ENCODE measurements around the gene LTA. TPM values are rescaled to one million over a fixed set of nuclear protein-coding genes. Genes with fewer than 3 reads are reported as not detected.
A peak's percentile ranks its signal among the peaks of the same experiment; 100 is the strongest.

The LTA gene
- total RNA-seq (not detected in 2 replicates), polyA plus RNA-seq (not detected in 2 replicates)

- Histone ChIP-seq H3K4me1 (ENCODE audit: low read depth) (no peaks in the 10 kb centered on the region), H3K27me3 (no peaks in the 10 kb centered on the region), H3K4me3 (no peak within 1 kb of the TSS), H3K9me3 (ENCODE audit: low read depth) (no peaks in the 10 kb centered on the region), H3K36me3 (no peaks in the 10 kb centered on the region), H3K27ac (no peak within 1 kb of the TSS)
- no peak for TF ChIP-seq CTCF (IDR thresholded peaks at IDR 0.05; ENCODE audit: low read depth, low read length)
- no peak for DNase-seq (ENCODE audit: low read depth in 1 of 2, low spot score in 1 of 2)
These were observed at the start of gene LTA for GRCh38 chr6:31572041-31572911. LTA (plus strand) TSS chr6:31572289; CDS start chr6:31572743, 454 bp downstream.

GRCh38 chr6:31525553-31525931, 46.5 kb upstream of the LTA start:
- no peak for DNase-seq (ENCODE audit: low read depth in 1 of 2, low spot score in 1 of 2)
- no peaks in the 10 kb centered on the region for H3K27me3 ChIP-seq
- H3K4me3 ChIP-seq = no peak overlapping the region
- no peaks in the 10 kb centered on the region for H3K9me3 ChIP-seq (ENCODE audit: low read depth)
- H3K4me1 ChIP-seq (ENCODE audit: low read depth) = no peaks in the 10 kb centered on the region
- no peak overlapping the region for H3K27ac ChIP-seq
- no peak for TF ChIP-seq CTCF (IDR thresholded peaks at IDR 0.05; ENCODE audit: low read depth, low read length)
- peaks cover 4% of the 10 kb centered on the region for H3K36me3 ChIP-seq

- no peak overlapping the region for H3K4me3 ChIP-seq
- H3K27ac ChIP-seq = no peak overlapping the region
- DNase-seq (ENCODE audit: low read depth in 1 of 2, low spot score in 1 of 2) = peak in 1 of 2 donors; percentile 73
- H3K4me1 ChIP-seq (ENCODE audit: low read depth) = no peaks in the 10 kb centered on the region
- H3K27me3 ChIP-seq = no peaks in the 10 kb centered on the region
- TF ChIP-seq CTCF (IDR thresholded peaks at IDR 0.05; ENCODE audit: low read depth, low read length) = no peak
- H3K36me3 ChIP-seq = peaks cover 9% of the 10 kb centered on the region
- no peaks in the 10 kb centered on the region for H3K9me3 ChIP-seq (ENCODE audit: low read depth)
These were observed 46.0 kb upstream of the LTA start for GRCh38 chr6:31525932-31526591.

GRCh38 chr6:31528307-31528777, 43.7 kb upstream of the LTA start:
- Histone ChIP-seq H3K4me3 (no peak overlapping the region), H3K27ac (no peak overlapping the region), H3K36me3 (peaks cover 32% of the 10 kb centered on the region), H3K9me3 (ENCODE audit: low read depth) (no peaks in the 10 kb centered on the region), H3K27me3 (no peaks in the 10 kb centered on the region), H3K4me1 (ENCODE audit: low read depth) (no peaks in the 10 kb centered on the region)
- no peak for DNase-seq (ENCODE audit: low read depth in 1 of 2, low spot score in 1 of 2)
- TF ChIP-seq CTCF (IDR thresholded peaks at IDR 0.05; ENCODE audit: low read depth, low read length) = no peak

GRCh38 chr6:31528821-31529328, 43.2 kb upstream of the LTA start, which contains the start of gene MCCD1:
MCCD1 (plus strand) TSS chr6:31528962; CDS start chr6:31529015, 53 bp downstream.
- H3K27ac ChIP-seq = peak within 1 kb of the TSS; percentile 47
- no peak for DNase-seq (ENCODE audit: low read depth in 1 of 2, low spot score in 1 of 2)

More at GRCh38 chr6:31528821-31529328, 43.2 kb upstream of the LTA start, which contains the start of gene MCCD1:
- Histone ChIP-seq H3K4me1 (ENCODE audit: low read depth) (no peaks in the 10 kb centered on the region), H3K36me3 (peaks cover 36% of the 10 kb centered on the region), H3K4me3 (no peak within 1 kb of the TSS), H3K9me3 (ENCODE audit: low read depth) (no peaks in the 10 kb centered on the region), H3K27me3 (no peaks in the 10 kb centered on the region)
- no peak for TF ChIP-seq CTCF (IDR thresholded peaks at IDR 0.05; ENCODE audit: low read depth, low read length)

All from cardiac muscle cell (in vitro differentiated cells and primary cell).